Esophagus (tissue), 2 donors: ENCODE measurements around the gene TAS2R41. TPM values are rescaled to one million over a fixed set of nuclear protein-coding genes. Genes with fewer than 3 reads are reported as not detected.
"Not testable (repeated sequence)": the region's sequence is repeated elsewhere in the genome, so short reads cannot be mapped to it uniquely, and the experiment has no call there.

Source experiments
- H3K27ac ChIP-seq, 2 donors: one replicate each; pipeline ENCODE4 v1.5.1; 2013; ENCODE audit warnings: low read depth in 2 of 2, mild to moderate bottlenecking in 2 of 2, inconsistent platforms in 1 of 2, low read length in 1 of 2, moderate library complexity in 1 of 2
- H3K27me3 ChIP-seq, 2 donors: one replicate each; pipeline ENCODE4 v1.6.1; 2013; ENCODE audit warnings: low read length in 2 of 2, control low read depth in 1 of 2, mild to moderate bottlenecking in 1 of 2; ENCODE audit not compliant: insufficient read depth in 2 of 2, control insufficient read depth in 1 of 2
- H3K36me3 ChIP-seq, 2 donors: one replicate each; pipeline ENCODE4 v1.6.1; 2013; ENCODE audit warnings: low read length in 1 of 2; ENCODE audit not compliant: control insufficient read depth in 2 of 2, insufficient read depth in 2 of 2
- H3K4me1 ChIP-seq, 2 donors: one replicate each; pipeline ENCODE4 v1.6.1; 2013; ENCODE audit warnings: low read length in 1 of 2; ENCODE audit not compliant: control insufficient read depth in 2 of 2, insufficient read depth in 2 of 2
- H3K4me3 ChIP-seq, 2 donors: one replicate each; pipeline ENCODE4 v1.5.1; 2013; ENCODE audit warnings: low read length in 2 of 2, mild to moderate bottlenecking in 2 of 2, low read depth in 1 of 2, moderate library complexity in 1 of 2
- H3K9me3 ChIP-seq, 2 donors: one replicate each; pipeline ENCODE4 v1.6.1; 2013; ENCODE audit warnings: mild to moderate bottlenecking in 2 of 2, low read depth in 1 of 2, low read length in 1 of 2, moderate library complexity in 1 of 2; ENCODE audit not compliant: control insufficient read depth in 2 of 2, insufficient read depth in 1 of 2
- WGBS, 2 donors: extraction: QIAGEN DNeasy Blood & Tissue Kit; methylation state at CpG; one replicate each; pipeline ENCODE4 v1.1.7; 2013; 5-methylcytosine and 5-hydroxymethylcytosine counted together
- polyA plus RNA-seq, 2 donors: library from polyadenylated mRNA; stranded (reverse); fragments of 200-250 nt; gene quantifications; one replicate each; pipeline ENCODE4 v1.2.3, GENCODE V29; 2013
- donor health status: healthy with polysubstance abuse.
- donor health status: Bipolar disorder and iron deficiency.

The TAS2R41 gene
- polyA plus RNA-seq, 2 donors: not detected

DNA sequence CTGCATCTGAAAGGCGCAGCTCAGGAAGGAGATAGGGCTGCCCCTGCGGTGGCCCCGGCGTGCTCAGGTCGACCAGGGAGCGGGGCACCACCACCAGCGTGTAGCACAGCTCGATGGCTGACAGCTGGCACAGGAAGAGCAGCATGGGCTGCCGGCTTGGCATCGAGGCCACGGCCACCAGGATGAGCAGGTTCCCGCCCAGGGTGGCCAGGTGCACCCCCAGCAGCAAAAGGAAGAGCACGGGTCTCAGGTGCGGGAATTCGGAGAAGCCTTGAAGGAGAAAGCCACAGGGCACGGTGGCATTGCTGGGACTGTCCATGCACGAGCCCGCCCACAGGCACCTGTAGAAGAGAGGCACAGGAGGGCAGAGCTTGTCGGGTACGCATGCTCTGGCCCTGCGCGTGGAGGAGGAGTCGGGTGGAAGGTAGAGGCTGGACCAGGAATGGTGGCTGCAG, 33.9 kb downstream of the TAS2R41 start:
- Histone ChIP-seq H3K27me3 (no peaks in the 10 kb centered on the region), H3K27ac (no peak overlapping the region), H3K36me3 (no peaks in the 10 kb centered on the region), H3K4me1 (peaks cover 0 to 16% of the 10 kb centered on the region in 2 donors), H3K4me3 (no peak overlapping the region), H3K9me3 (no peaks in the 10 kb centered on the region)
- WGBS, 2 donors: 78 to 80% methylated on average over 23 of the region's 23 CpGs

DNA sequence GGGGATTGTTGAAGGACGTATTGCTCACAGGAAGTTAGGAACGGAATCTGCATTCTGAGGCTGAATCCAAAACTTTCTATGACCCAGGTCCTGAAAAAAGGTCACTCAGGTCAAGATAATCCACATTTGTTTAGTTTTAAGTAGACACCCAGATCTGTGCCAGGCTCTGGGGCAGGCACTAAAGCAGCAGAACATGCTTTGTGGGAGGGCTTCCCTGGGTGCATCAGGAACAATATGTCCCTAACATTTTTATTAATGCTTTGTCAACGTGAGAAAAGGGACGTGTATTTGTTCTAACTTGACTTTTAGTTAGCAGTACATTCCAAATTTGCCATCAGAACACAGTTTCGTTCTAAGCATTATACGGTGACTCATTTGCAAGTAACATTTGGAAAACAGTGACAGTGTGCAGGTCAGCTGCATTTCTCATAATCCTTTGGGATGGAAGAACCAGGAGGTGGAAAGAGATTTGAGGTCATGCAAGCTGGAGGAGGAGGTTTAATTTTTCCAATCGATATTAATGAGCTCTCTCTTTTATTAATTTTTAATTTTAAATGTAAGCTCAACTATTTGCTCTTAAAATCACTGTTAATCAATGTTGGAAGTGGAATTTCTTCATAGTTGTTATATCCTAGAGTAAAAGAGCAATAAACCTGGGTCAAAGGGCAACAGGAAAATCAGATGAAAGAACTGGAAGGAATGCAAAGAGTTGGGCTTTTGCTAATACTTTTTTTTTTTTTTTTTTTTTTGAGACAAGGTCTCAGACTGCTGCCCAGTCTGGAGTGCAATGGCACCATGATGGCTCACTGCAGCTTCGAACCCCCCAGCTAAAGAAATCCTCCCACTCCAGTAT, 35.0 kb downstream of the TAS2R41 start:
- H3K9me3 ChIP-seq: no peaks in the 10 kb centered on the region
- no peaks in the 10 kb centered on the region for H3K27me3 ChIP-seq
- peaks cover 0 to 16% of the 10 kb centered on the region in 2 donors for H3K4me1 ChIP-seq
- no peak overlapping the region for H3K4me3 ChIP-seq
- peak overlapping the region; percentile 43 to 54 for H3K27ac ChIP-seq
- H3K36me3 ChIP-seq: no peaks in the 10 kb centered on the region
- 52 to 62% methylated on average over 8 of the region's 8 CpGs for WGBS, 2 donors

DNA sequence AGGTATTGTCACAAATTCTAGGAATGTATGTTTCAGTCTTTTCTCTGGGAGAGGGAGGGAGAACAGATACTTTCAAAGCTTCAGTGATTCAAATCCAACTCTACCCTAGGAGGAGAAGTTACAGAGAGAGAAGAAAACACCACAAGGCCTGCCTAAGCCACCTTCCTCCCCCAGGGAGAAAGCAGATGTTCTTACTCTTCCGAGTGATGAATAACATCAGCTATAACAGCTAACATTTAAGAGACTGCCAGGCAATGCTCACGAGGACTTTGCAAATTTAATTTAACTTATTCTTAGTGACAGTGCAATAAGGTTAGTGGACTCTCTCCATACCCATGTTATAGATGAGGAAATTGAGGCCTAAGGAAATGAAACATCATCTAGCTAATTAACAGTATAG, 36.8 kb downstream of the TAS2R41 start:
- WGBS, 2 donors: 72 to 86% methylated on average over 2 of the region's 2 CpGs
- H3K36me3 ChIP-seq: no peaks in the 10 kb centered on the region
- H3K4me3 ChIP-seq: no peak overlapping the region
- no peaks in the 10 kb centered on the region for H3K9me3 ChIP-seq
- peaks cover 0 to 16% of the 10 kb centered on the region in 2 donors for H3K4me1 ChIP-seq
- no peak overlapping the region for H3K27ac ChIP-seq
- H3K27me3 ChIP-seq: no peaks in the 10 kb centered on the region

DNA sequence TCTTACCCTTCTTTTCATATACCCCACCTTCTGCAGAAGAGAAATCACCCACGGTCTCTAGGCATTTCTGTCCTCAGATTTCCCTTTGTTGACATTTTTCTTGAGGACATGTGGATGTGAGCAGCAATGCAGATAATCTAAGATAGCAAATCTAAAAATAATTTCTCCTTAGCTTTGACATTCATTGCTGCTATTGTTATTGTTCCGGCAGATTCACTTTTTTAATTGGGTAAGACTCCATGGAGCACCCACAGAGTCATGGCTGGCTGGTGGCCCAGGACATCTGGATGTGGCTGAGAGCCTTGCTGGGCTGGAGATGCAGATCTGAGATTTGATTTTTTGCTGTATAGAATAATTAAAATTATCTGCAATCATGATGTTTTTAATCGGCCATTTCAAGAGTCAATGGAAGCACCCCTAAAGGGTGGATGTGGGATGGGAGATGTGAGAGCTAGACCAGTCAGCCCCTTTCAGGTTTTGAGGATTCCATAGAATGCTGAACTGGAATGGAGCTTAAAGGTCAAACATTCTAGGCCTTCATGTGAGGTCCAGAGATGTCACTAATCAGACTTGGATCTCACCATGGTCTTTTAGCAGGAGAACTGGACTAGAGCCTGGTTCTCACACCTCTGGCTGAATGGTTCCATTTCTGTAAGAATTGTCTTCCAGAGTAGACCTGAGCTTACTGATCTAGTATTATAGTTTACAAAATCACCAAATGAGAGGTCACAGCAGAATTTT, 37.5 kb downstream of the TAS2R41 start:
- Histone ChIP-seq H3K4me3 (no peak overlapping the region), H3K27me3 (no peaks in the 10 kb centered on the region), H3K9me3 (no peaks in the 10 kb centered on the region), H3K4me1 (peaks cover 0 to 16% of the 10 kb centered on the region in 2 donors), H3K36me3 (no peaks in the 10 kb centered on the region), H3K27ac (no peak overlapping the region)
- 76 to 78% methylated on average over 3 of the region's 3 CpGs for whole genome bisulfite sequencing, 2 donors

GRCh38 chr7:143516981-143517380, 39.3 kb downstream of the TAS2R41 start:
- Histone ChIP-seq H3K27me3 (no peaks in the 10 kb centered on the region), H3K4me1 (peaks cover 0 to 3% of the 10 kb centered on the region in 2 donors), H3K36me3 (no peaks in the 10 kb centered on the region), H3K4me3 (no peak overlapping the region), H3K9me3 (no peaks in the 10 kb centered on the region), H3K27ac (no peak overlapping the region)
- 64 to 77% methylated on average over 2 of the region's 2 CpGs for WGBS, 2 donors

DNA sequence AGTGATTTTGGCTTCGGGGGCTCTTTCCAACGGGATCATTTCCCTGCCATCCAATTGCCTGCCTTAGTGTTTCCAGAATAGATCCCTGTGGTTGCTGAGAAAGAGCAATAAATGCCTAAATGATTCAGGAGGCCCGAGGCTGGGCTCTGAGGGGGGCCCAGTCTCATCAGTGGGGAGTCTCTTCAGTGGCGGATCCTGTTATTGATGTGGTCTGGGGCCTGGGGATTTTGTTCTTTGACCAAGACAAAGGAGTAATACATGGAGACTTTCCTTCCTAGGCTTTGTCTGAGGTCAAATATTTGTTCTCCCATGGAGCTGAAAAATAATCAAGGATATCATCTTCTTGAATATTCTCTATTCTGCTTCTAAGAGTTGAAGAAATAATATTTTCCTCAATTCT, 40.8 kb downstream of the TAS2R41 start:
- no peak overlapping the region for H3K4me3 ChIP-seq
- 58 to 69% methylated on average over 4 of the region's 4 CpGs for WGBS, 2 donors
- no peaks in the 10 kb centered on the region for H3K36me3 ChIP-seq
- no peaks in the 10 kb centered on the region for H3K4me1 ChIP-seq
- no peaks in the 10 kb centered on the region for H3K27me3 ChIP-seq
- H3K27ac ChIP-seq: no peak overlapping the region
- H3K9me3 ChIP-seq: no peaks in the 10 kb centered on the region

GRCh38 chr7:143518941-143519340, 41.3 kb downstream of the TAS2R41 start:
- 90 to 92% methylated on average over 11 of the region's 11 CpGs for WGBS, 2 donors
- Histone ChIP-seq H3K27me3 (no peaks in the 10 kb centered on the region), H3K36me3 (no peaks in the 10 kb centered on the region), H3K27ac (no peak overlapping the region), H3K4me3 (no peak overlapping the region), H3K9me3 (no peaks in the 10 kb centered on the region), H3K4me1 (no peaks in the 10 kb centered on the region)

GRCh38 chr7:143519411-143520131, 41.9 kb downstream of the TAS2R41 start:
- WGBS, 2 donors: 74 to 76% methylated on average over 7 of the region's 7 CpGs
- H3K27ac ChIP-seq: no peak overlapping the region
- H3K4me3 ChIP-seq: no peak overlapping the region
- no peaks in the 10 kb centered on the region for H3K27me3 ChIP-seq
- H3K4me1 ChIP-seq: no peaks in the 10 kb centered on the region
- no peaks in the 10 kb centered on the region for H3K9me3 ChIP-seq
- no peaks in the 10 kb centered on the region for H3K36me3 ChIP-seq

DNA sequence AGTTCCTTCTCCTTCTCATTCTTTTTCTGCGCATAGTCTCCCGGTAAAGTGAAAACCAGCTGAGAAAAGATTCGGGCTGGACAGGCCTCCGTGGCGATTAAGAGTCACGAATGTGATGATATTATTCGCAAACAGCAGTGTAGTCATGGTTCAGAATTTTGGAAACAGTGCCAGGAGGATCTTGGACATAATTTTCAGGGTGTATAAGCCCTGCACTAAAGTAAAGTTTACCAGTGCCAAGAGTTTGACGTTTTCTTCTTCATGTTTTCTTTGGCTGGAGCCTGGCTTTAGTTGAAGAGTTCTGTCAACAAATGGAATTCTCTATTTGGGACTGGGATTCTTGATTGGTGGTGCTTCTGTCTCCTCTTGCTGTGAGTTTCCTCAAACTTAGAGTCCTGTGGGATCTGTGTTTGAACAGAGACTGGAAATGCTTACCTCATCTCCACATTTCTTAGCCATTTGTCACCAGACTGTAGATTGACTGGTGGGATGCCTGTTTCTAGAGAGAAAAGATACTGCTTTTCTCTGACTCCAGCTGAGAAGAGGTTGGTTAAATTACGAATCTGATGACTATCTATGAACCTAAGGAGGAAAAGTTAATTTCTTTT, 44.7 kb downstream of the TAS2R41 start:
- H3K36me3 ChIP-seq, H3K27ac ChIP-seq, H3K9me3 ChIP-seq, H3K4me1 ChIP-seq, H3K4me3 ChIP-seq, H3K27me3 ChIP-seq: not testable (repeated sequence)
- no CpG with 5 or more reads among the region's 9 CpGs for WGBS, 2 donors
